ENCODE measurements around the gene RPS6KA2.

- TF ChIP-seq POLR2A (IDR thresholded peaks at IDR 0.05): no peak
- TF ChIP-seq, protein P1, sequence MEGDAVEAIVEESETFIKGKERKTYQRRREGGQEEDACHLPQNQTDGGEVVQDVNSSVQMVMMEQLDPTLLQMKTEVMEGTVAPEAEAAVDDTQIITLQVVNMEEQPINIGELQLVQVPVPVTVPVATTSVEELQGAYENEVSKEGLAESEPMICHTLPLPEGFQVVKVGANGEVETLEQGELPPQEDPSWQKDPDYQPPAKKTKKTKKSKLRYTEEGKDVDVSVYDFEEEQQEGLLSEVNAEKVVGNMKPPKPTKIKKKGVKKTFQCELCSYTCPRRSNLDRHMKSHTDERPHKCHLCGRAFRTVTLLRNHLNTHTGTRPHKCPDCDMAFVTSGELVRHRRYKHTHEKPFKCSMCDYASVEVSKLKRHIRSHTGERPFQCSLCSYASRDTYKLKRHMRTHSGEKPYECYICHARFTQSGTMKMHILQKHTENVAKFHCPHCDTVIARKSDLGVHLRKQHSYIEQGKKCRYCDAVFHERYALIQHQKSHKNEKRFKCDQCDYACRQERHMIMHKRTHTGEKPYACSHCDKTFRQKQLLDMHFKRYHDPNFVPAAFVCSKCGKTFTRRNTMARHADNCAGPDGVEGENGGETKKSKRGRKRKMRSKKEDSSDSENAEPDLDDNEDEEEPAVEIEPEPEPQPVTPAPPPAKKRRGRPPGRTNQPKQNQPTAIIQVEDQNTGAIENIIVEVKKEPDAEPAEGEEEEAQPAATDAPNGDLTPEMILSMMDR (IDR thresholded peaks at IDR 0.05): no peak
Measured at GRCh38 chr6:166657531-166657930, 30.5 kb upstream of the RPS6KA2 start.
